Colonic mucosa (tissue), 4 donors: ENCODE measurements around the gene EPB41L5. TPM values are rescaled to one million over a fixed set of nuclear protein-coding genes. Genes with fewer than 3 reads are reported as not detected.
"Not testable (repeated sequence)": the region's sequence is repeated elsewhere in the genome, so short reads cannot be mapped to it uniquely, and the experiment has no call there.

Experiments
- DNase-seq: peaks from one replicate; pipeline ENCODE4 v3.0.0-alpha.2; 2020
- H3K27ac ChIP-seq: fragments of 200-600 bp; one replicate; pipeline ENCODE4 v1.8.0; 2021
- H3K27me3 ChIP-seq: fragments of 200-600 bp; one replicate; pipeline ENCODE4 v1.8.0; 2021
- H3K36me3 ChIP-seq: fragments of 200-600 bp; one replicate; pipeline ENCODE4 v1.8.0; 2021
- H3K4me1 ChIP-seq: fragments of 200-600 bp; one replicate; pipeline ENCODE4 v1.8.0; 2021; ENCODE audit warnings: mild to moderate bottlenecking
- H3K4me3 ChIP-seq: fragments of 200-600 bp; one replicate; pipeline ENCODE4 v1.8.0; 2021
- H3K9ac ChIP-seq, 2 donors: one replicate each; pipeline ENCODE4 v1.7.0; 2013; ENCODE audit warnings: control low read depth in 2 of 2, low read depth in 2 of 2, low read length in 2 of 2
- H3K9me3 ChIP-seq: fragments of 200-600 bp; one replicate; pipeline ENCODE4 v1.8.0; 2021
- CTCF ChIP-seq: fragments of 200-600 bp; IDR thresholded peaks from one replicate; pipeline ENCODE4 v1.8.0; 2022; ENCODE audit warnings: antibody characterized with exemption, mild to moderate bottlenecking
- intact Hi-C: fragments of 100-400 bp; cut with DNase I; formaldehyde crosslinking; loops from one replicate; pipeline ENCODE4 v1.14.1; 2022
- total RNA-seq, 2 donors: library from RNA; stranded (reverse); fragmentation: NEBNext Ultra II Directional in 1 of 2; extraction: Animal tissue kit (Norgen Biotek cat#: 25700) in 1 of 2; gene quantifications; one replicate each; pipeline ENCODE4 v1.2.1, GENCODE V29; 2021
- donor health status: healthy.
- donor health status: DM: no; HTN: no; CAD: no.
- donor health status: DM: no; HTN: no; CAD: no.

The EPB41L5 gene
- total RNA-seq, 2 donors from 2014 or later, result 21.6 to 36.0 TPM

GRCh38 chr2:120111193-120111592 is 98.3 kb downstream of the EPB41L5 start:
- intact Hi-C loops, result no loop called here

GRCh38 chr2:120118018-120118417 is 105.1 kb downstream of the EPB41L5 start:
- H3K27me3 ChIP-seq, result no peaks in the 10 kb centered on the region
- intact Hi-C loops, result no loop called here
- H3K4me3 ChIP-seq, result no peak overlapping the region
- no peak overlapping the region for H3K27ac ChIP-seq
- no peaks in the 10 kb centered on the region for H3K4me1 ChIP-seq
- TF ChIP-seq CTCF, result no peak
- no peak overlapping the region for H3K9ac ChIP-seq
- H3K36me3 ChIP-seq, result no peaks in the 10 kb centered on the region
- no peak for DNase-seq
- H3K9me3 ChIP-seq, result no peaks in the 10 kb centered on the region

More at GRCh38 chr2:120111193-120111592, 98.3 kb downstream of the EPB41L5 start:
- Histone ChIP-seq H3K27me3 (no peaks in the 10 kb centered on the region), H3K4me1 (peaks cover 3% of the 10 kb centered on the region), H3K9me3 (no peaks in the 10 kb centered on the region), H3K27ac (no peak overlapping the region), H3K4me3 (no peak overlapping the region), H3K9ac (no peak overlapping the region), H3K36me3 (no peaks in the 10 kb centered on the region)
- TF ChIP-seq CTCF, result no peak
- DNase-seq, result no peak

GRCh38 chr2:120118471-120118870 is 105.6 kb downstream of the EPB41L5 start:
- intact Hi-C loops, result no loop called here
- Histone ChIP-seq H3K36me3 (no peaks in the 10 kb centered on the region), H3K27ac (no peak overlapping the region), H3K4me3 (no peak overlapping the region), H3K27me3 (no peaks in the 10 kb centered on the region), H3K9me3 (no peaks in the 10 kb centered on the region), H3K4me1 (no peaks in the 10 kb centered on the region), H3K9ac (no peak overlapping the region)
- no peak for DNase-seq
- no peak for TF ChIP-seq CTCF

- H3K27ac ChIP-seq, H3K4me1 ChIP-seq, H3K4me3 ChIP-seq, DNase-seq, intact Hi-C loops, H3K9ac ChIP-seq, H3K27me3 ChIP-seq, H3K36me3 ChIP-seq, H3K9me3 ChIP-seq: not testable (repeated sequence)
Measured at GRCh38 chr2:120121337-120121736, 108.5 kb downstream of the EPB41L5 start.

GRCh38 chr2:120123090-120123489 is 110.2 kb downstream of the EPB41L5 start:
- no peak overlapping the region for H3K9ac ChIP-seq
- H3K4me1 ChIP-seq, result no peaks in the 10 kb centered on the region
- no peaks in the 10 kb centered on the region for H3K27me3 ChIP-seq
- H3K9me3 ChIP-seq, result no peaks in the 10 kb centered on the region
- intact Hi-C loops, result no loop called here
- H3K4me3 ChIP-seq, result no peak overlapping the region
- H3K36me3 ChIP-seq, result no peaks in the 10 kb centered on the region
- H3K27ac ChIP-seq, result no peak overlapping the region
- TF ChIP-seq CTCF, result no peak
- DNase-seq, result no peak

- Histone ChIP-seq H3K9me3 (no peaks in the 10 kb centered on the region), H3K27ac (no peak overlapping the region), H3K27me3 (no peaks in the 10 kb centered on the region), H3K4me3 (no peak overlapping the region), H3K4me1 (no peaks in the 10 kb centered on the region), H3K36me3 (no peaks in the 10 kb centered on the region), H3K9ac (no peak overlapping the region)
- intact Hi-C loops, result no loop called here
- no peak for TF ChIP-seq CTCF
- DNase-seq, result no peak
Measured at GRCh38 chr2:120125195-120125594, 112.3 kb downstream of the EPB41L5 start.
